IPS-20b (cell line): ENCODE data around the gene AQP6.

Experiments
- H3K27ac ChIP-seq: one replicate; pipeline ENCODE4 v1.5.1; 2013; ENCODE audit warnings: low read length
- H3K27me3 ChIP-seq: 2 replicates; pipeline ENCODE4 v1.6.1; 2013; ENCODE audit warnings: mild to moderate bottlenecking, low read length, inconsistent platforms; ENCODE audit not compliant: insufficient read depth
- H3K36me3 ChIP-seq: 2 replicates; pipeline ENCODE4 v1.6.1; 2013; ENCODE audit warnings: low read depth, mild to moderate bottlenecking, inconsistent platforms, low read length, moderate library complexity; ENCODE audit not compliant: insufficient read depth
- H3K4me1 ChIP-seq: 2 replicates; pipeline ENCODE4 v1.6.1; 2013; ENCODE audit warnings: mild to moderate bottlenecking, control low read depth, inconsistent platforms, low read length, moderate library complexity; ENCODE audit not compliant: insufficient read depth
- H3K4me3 ChIP-seq: 2 replicates; pipeline ENCODE4 v1.5.1; 2013; ENCODE audit warnings: mild to moderate bottlenecking, low read length, inconsistent platforms
- H3K9ac ChIP-seq: 2 replicates; pipeline ENCODE4 v1.6.1; 2013; ENCODE audit warnings: low read depth, mild to moderate bottlenecking, inconsistent platforms, low read length, moderate library complexity
- H3K9me3 ChIP-seq: 2 replicates; pipeline ENCODE4 v1.6.1; 2013; ENCODE audit warnings: mild to moderate bottlenecking, low read depth, low read length, inconsistent platforms; ENCODE audit not compliant: insufficient read depth

AQP6 gene

GRCh38 chr12:50019524-50019923 is 46.8 kb downstream of the AQP6 start:
- H3K4me1 ChIP-seq = no peaks in the 10 kb centered on the region; the same call in 1 of the 2 replicates
- H3K4me3 ChIP-seq = no peak overlapping the region
- no peak overlapping the region for H3K27ac ChIP-seq
- peaks cover 11% of the 10 kb centered on the region for H3K36me3 ChIP-seq
- no peak overlapping the region for H3K9ac ChIP-seq
- no peaks in the 10 kb centered on the region for H3K9me3 ChIP-seq
- no peaks in the 10 kb centered on the region for H3K27me3 ChIP-seq

- no peaks in the 10 kb centered on the region for H3K27me3 ChIP-seq
- H3K9me3 ChIP-seq = no peaks in the 10 kb centered on the region
- H3K4me3 ChIP-seq = no peak overlapping the region
- peaks cover 4% of the 10 kb centered on the region; the same call in 1 of the 2 replicates for H3K36me3 ChIP-seq
- H3K27ac ChIP-seq = no peak overlapping the region
- no peak overlapping the region for H3K9ac ChIP-seq
- no peaks in the 10 kb centered on the region; the same call in 1 of the 2 replicates for H3K4me1 ChIP-seq
These were observed 48.3 kb downstream of the AQP6 start for GRCh38 chr12:50021031-50021430.

DNA sequence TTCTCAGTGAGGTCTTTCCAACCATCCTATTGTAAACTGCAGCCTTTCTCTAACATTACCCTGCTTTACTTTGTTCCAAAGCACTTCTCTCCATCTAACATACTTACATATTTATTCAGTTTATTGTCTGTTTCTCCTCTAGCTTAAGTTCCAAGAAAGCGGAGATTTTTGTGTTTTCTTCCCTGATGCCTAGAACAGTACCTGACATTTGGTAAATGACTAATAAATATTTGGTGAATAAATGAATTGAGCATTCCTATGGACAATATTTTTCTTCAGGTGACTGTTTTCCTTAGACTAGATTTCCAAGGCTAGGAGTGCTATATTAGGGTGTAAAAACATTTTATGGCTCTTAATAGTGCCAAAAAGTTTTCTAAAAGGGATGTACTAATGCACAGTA is 50.2 kb downstream of the AQP6 start:
- Histone ChIP-seq H3K27me3 (no peaks in the 10 kb centered on the region), H3K9me3 (no peaks in the 10 kb centered on the region), H3K9ac (no peak overlapping the region), H3K4me3 (no peak overlapping the region), H3K27ac (no peak overlapping the region), H3K4me1 (no peaks in the 10 kb centered on the region; the same call in 1 of the 2 replicates), H3K36me3 (no peaks in the 10 kb centered on the region)

DNA sequence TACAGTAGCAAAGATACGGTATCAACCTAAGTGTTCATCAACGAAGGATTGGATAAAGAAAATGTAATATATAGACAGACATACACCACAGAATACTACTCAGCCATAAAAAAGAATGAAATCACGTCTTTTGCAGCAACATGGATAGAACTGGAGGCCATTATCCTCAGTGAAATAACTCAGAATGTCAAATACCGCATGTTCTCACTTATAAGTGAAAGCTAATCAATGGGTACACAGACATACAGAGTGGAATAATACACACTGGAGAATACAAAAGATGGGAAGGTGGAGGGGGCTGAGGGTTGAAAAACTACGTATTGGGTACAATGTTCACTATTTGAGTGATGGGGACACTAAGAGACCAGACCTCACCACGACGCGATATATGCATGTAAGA is 51.5 kb downstream of the AQP6 start:
- H3K4me3 ChIP-seq = peak overlapping the region; percentile 94
- H3K4me1 ChIP-seq = no peaks in the 10 kb centered on the region
- no peaks in the 10 kb centered on the region for H3K27me3 ChIP-seq
- peak overlapping the region; percentile 82; the same call in 1 of the 2 replicates for H3K9ac ChIP-seq
- no peaks in the 10 kb centered on the region for H3K36me3 ChIP-seq
- no peaks in the 10 kb centered on the region for H3K9me3 ChIP-seq
- H3K27ac ChIP-seq = no peak overlapping the region

GRCh38 chr12:50024805-50025186 is 52.0 kb downstream of the AQP6 start:
- H3K9ac ChIP-seq = peak overlapping the region; percentile 82; the same call in 1 of the 2 replicates
- H3K36me3 ChIP-seq = no peaks in the 10 kb centered on the region
- no peak overlapping the region for H3K27ac ChIP-seq
- no peaks in the 10 kb centered on the region for H3K4me1 ChIP-seq
- no peaks in the 10 kb centered on the region for H3K9me3 ChIP-seq
- no peaks in the 10 kb centered on the region for H3K27me3 ChIP-seq
- H3K4me3 ChIP-seq = peak overlapping the region; percentile 94

DNA sequence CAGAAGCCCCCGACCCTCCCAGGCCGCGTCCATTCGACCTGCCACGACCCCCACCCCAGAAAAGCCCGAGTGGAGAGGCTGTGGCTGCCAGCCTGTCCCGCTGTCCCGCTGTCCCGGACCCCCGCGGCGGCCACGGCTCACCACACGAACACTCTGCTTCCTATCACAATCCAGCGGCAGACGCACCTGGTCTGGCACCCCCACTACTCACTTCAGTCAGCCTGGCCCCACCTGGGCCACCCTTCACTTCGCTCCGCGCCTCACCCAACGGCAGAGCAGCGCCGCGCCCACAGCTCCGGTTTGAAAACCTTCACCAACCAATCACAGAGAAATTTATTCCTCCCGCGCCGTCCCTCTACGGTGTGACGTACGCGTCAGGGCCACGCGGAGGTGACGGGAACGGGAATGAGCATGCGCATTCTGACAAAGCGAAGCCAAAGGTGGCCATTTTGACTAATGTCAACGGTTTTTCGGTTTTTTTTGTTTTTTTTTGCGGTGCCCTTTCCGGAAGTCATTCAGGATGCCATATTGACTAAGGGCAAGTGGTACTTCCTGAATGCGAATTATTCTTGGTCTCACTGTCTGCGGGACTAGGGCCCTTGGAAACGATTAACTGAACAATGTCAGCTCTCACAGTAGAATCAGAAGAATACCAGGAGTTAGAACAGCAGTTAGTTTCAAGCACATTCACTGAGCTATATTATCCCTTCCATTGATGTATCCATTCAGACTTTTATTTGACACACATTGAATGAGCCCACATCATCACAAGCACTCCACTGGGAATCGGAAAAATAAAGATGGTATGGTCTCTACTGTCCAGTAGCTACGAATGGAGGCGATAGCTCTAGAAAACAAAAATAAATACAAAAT is 52.7 kb downstream of the AQP6 start, which contains the start of gene RACGAP1:
TSS of gene RACGAP1 (minus strand) at position 308 of the 873 bp plus-strand sequence. CDS start 8,779 bp downstream, outside the sequence.
- Histone ChIP-seq H3K36me3 (no peaks in the 10 kb centered on the region), H3K4me3 (peak within 1 kb of the TSS; percentile 94), H3K9me3 (no peaks in the 10 kb centered on the region), H3K27me3 (no peaks in the 10 kb centered on the region), H3K4me1 (no peaks in the 10 kb centered on the region), H3K9ac (peak within 1 kb of the TSS; percentile 82; the same call in 1 of the 2 replicates), H3K27ac (no peak within 1 kb of the TSS)

DNA sequence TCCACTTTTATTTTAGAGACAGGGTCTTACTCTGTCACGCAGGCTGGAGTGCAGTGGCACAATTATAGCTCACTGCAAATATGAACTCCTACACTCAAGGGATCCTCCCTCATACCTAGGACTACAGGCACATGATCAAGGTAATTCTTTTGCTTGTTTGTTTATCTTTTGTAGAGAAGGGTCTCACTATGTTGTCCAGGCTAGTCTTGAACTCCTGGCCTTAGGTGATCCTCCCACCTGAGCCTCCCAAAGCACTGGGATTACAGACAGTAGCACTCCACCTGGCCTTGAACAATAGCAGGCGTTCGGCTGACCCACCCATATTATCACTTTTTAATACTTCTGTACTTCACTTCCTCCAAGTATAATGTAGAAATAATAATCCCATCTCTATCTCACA is 53.9 kb downstream of the AQP6 start:
- H3K36me3 ChIP-seq = no peaks in the 10 kb centered on the region
- no peaks in the 10 kb centered on the region for H3K4me1 ChIP-seq
- no peaks in the 10 kb centered on the region for H3K27me3 ChIP-seq
- no peaks in the 10 kb centered on the region for H3K9me3 ChIP-seq
- no peak overlapping the region for H3K9ac ChIP-seq
- H3K27ac ChIP-seq = no peak overlapping the region
- H3K4me3 ChIP-seq = no peak overlapping the region
